Bronchial epithelial cell (primary cell): ENCODE results near the gene MRO. TPM values are rescaled to one million over a fixed set of nuclear protein-coding genes. Genes with fewer than 3 reads are reported as not detected.
A peak's percentile ranks its signal among the peaks of the same experiment; 100 is the strongest.

Experiments used
- DNase-seq: peaks from one replicate; pipeline ENCODE4 v3.0.0-alpha.2; 2010; ENCODE audit warnings: low read depth
- FAIRE-seq: peaks from 2 replicates; lab custom pipeline; 2011; peaks lifted over from hg19 to GRCh38; lab: Jason Lieb, UNC
- H3K27me3 ChIP-seq: 2 replicates; pipeline ENCODE4 v1.5.1; 2011; ENCODE audit warnings: low read length; ENCODE audit not compliant: control insufficient read depth, insufficient read depth
- H3K36me3 ChIP-seq: 2 replicates; pipeline ENCODE4 v1.5.1; 2011; ENCODE audit warnings: low read length; ENCODE audit not compliant: control insufficient read depth, insufficient read depth
- H3K4me3 ChIP-seq: 2 replicates; pipeline ENCODE4 v1.5.1; 2011; ENCODE audit warnings: mild to moderate bottlenecking, low read depth, low read length, control low read depth
- CTCF ChIP-seq: IDR thresholded peaks from 2 replicates; pipeline ENCODE4 v1.5.1; 2011; ENCODE audit warnings: mild to moderate bottlenecking, moderate library complexity, low read length, control low read depth, inconsistent platforms; ENCODE audit not compliant: insufficient read depth, severe bottlenecking
- total RNA-seq: library from RNA; depleted of rRNA; stranded (reverse); fragments of >200 nt; gene quantifications from 2 replicates; pipeline ENCODE4 v1.2.1, GENCODE V29; 2014

MRO gene
- total RNA-seq, 1 donor from 2014 or later: not detected

- Histone ChIP-seq H3K36me3 (no peaks in the 10 kb centered on the region), H3K27me3 (peaks cover 3% of the 10 kb centered on the region), H3K4me3 (no peak overlapping the region)
- no peak for TF ChIP-seq CTCF
- FAIRE-seq (no peak), DNase-seq (no peak)
Measured at GRCh38 chr18:50753311-50753710, 66.5 kb downstream of the MRO start.

GRCh38 chr18:50751947-50752346 lies 67.9 kb downstream of the MRO start:
- Histone ChIP-seq H3K4me3 (no peak overlapping the region), H3K36me3 (no peaks in the 10 kb centered on the region), H3K27me3 (peaks cover 3% of the 10 kb centered on the region)
- no peak for DNase-seq
- no peak for TF ChIP-seq CTCF
- FAIRE-seq: no peak

GRCh38 chr18:50751490-50751889 lies 68.3 kb downstream of the MRO start:
- FAIRE-seq (no peak), DNase-seq (no peak)
- H3K36me3 ChIP-seq: no peaks in the 10 kb centered on the region
- H3K27me3 ChIP-seq: peaks cover 3% of the 10 kb centered on the region
- no peak for TF ChIP-seq CTCF
- H3K4me3 ChIP-seq: no peak overlapping the region

GRCh38 chr18:50750546-50750945 lies 69.3 kb downstream of the MRO start:
- Histone ChIP-seq H3K27me3 (peaks cover 3% of the 10 kb centered on the region), H3K4me3 (no peak overlapping the region), H3K36me3 (no peaks in the 10 kb centered on the region)
- TF ChIP-seq CTCF: no peak
- no peak for FAIRE-seq
- no peak for DNase-seq

- DNase-seq (no peak), FAIRE-seq (no peak)
- TF ChIP-seq CTCF: no peak
- H3K27me3 ChIP-seq: peaks cover 1% of the 10 kb centered on the region
- H3K36me3 ChIP-seq: no peaks in the 10 kb centered on the region
- H3K4me3 ChIP-seq: no peak overlapping the region
Measured at GRCh38 chr18:50749945-50750344, 69.9 kb downstream of the MRO start.

- Histone ChIP-seq H3K4me3 (no peak overlapping the region), H3K27me3 (no peaks in the 10 kb centered on the region), H3K36me3 (no peaks in the 10 kb centered on the region)
- FAIRE-seq (peak; percentile 72), DNase-seq (no peak)
- TF ChIP-seq CTCF: no peak
Measured at GRCh38 chr18:50749421-50749820, 70.4 kb downstream of the MRO start.
